Astrocyte (in vitro differentiated cells and primary cell): ENCODE data around the gene SERPINB1. TPM values are rescaled to one million over a fixed set of nuclear protein-coding genes. Genes with fewer than 3 reads are reported as not detected.
"Not testable (repeated sequence)": the region's sequence is repeated elsewhere in the genome, so short reads cannot be mapped to it uniquely, and the experiment has no call there.

Experiments used
- DNase-seq: peaks from one replicate; pipeline ENCODE4 v3.0.0-alpha.2; 2010; ENCODE audit warnings: low read depth
- FAIRE-seq: peaks from 2 replicates; lab custom pipeline; 2011; peaks lifted over from hg19 to GRCh38; lab: Jason Lieb, UNC
- H2AFZ ChIP-seq: 2 replicates; pipeline ENCODE4 v1.6.0; 2012; ENCODE audit warnings: low read depth, low read length, inconsistent platforms
- H3K27ac ChIP-seq: 2 replicates; pipeline ENCODE4 v1.5.1; 2011; ENCODE audit warnings: low read depth, low read length, inconsistent platforms
- H3K27me3 ChIP-seq: 2 replicates; pipeline ENCODE4 v1.6.0; 2011; ENCODE audit warnings: low read length, inconsistent platforms; ENCODE audit not compliant: insufficient read depth
- H3K36me3 ChIP-seq: 2 replicates; pipeline ENCODE4 v1.5.1; 2011; ENCODE audit warnings: low read length, inconsistent platforms; ENCODE audit not compliant: insufficient read depth
- H3K4me1 ChIP-seq: 2 replicates; pipeline ENCODE4 v1.5.1; 2011; ENCODE audit warnings: low read length, inconsistent platforms; ENCODE audit not compliant: insufficient read depth
- H3K4me2 ChIP-seq: 2 replicates; pipeline ENCODE4 v1.6.0; 2012; ENCODE audit warnings: low read length, inconsistent platforms
- H3K4me3 ChIP-seq: 2 replicates; pipeline ENCODE4 v1.5.1; 2011; ENCODE audit warnings: low read depth, mild to moderate bottlenecking, low read length, inconsistent platforms; ENCODE audit not compliant: insufficient read depth
- H3K79me2 ChIP-seq: 2 replicates; pipeline ENCODE4 v1.6.0; 2012; ENCODE audit warnings: mild to moderate bottlenecking, low read length, inconsistent platforms; ENCODE audit not compliant: insufficient read depth
- H3K9ac ChIP-seq: 2 replicates; pipeline ENCODE4 v1.6.0; 2012; ENCODE audit warnings: mild to moderate bottlenecking, low read length, inconsistent platforms
- H3K9me3 ChIP-seq: 2 replicates; pipeline ENCODE4 v1.5.1; 2012; ENCODE audit warnings: low read depth, mild to moderate bottlenecking, low read length, inconsistent platforms; ENCODE audit not compliant: insufficient read depth
- H4K20me1 ChIP-seq: 2 replicates; pipeline ENCODE4 v1.6.0; 2012; ENCODE audit warnings: low read length, inconsistent platforms; ENCODE audit not compliant: insufficient read depth
- H3K27ac Mint-ChIP-seq: one replicate; pipeline ENCODE4 v1.8.0; 2021; ENCODE audit warnings: mild to moderate bottlenecking, mixed read lengths; ENCODE audit not compliant: unreplicated experiment
- H3K27me3 Mint-ChIP-seq: one replicate; pipeline ENCODE4 v1.8.0; 2021; ENCODE audit warnings: low read depth, mixed read lengths; ENCODE audit not compliant: unreplicated experiment
- H3K36me3 Mint-ChIP-seq: one replicate; pipeline ENCODE4 v1.8.0; 2021; ENCODE audit warnings: low read depth, mixed read lengths; ENCODE audit not compliant: unreplicated experiment
- H3K4me1 Mint-ChIP-seq: one replicate; pipeline ENCODE4 v1.8.0; 2021; ENCODE audit warnings: low read depth, mixed read lengths; ENCODE audit not compliant: unreplicated experiment
- H3K4me3 Mint-ChIP-seq: one replicate; pipeline ENCODE4 v1.8.0; 2021; ENCODE audit warnings: mild to moderate bottlenecking, moderate library complexity, mixed read lengths; ENCODE audit not compliant: unreplicated experiment
- H3K9me3 Mint-ChIP-seq: one replicate; pipeline ENCODE4 v1.8.0; 2021; ENCODE audit warnings: mild to moderate bottlenecking, mixed read lengths; ENCODE audit not compliant: unreplicated experiment
- CTCF ChIP-seq: IDR thresholded peaks from 2 replicates; pipeline ENCODE4 v1.5.1; 2011; ENCODE audit warnings: low read depth, mild to moderate bottlenecking, inconsistent platforms, low read length, moderate library complexity; ENCODE audit not compliant: insufficient read depth
- EZH2 ChIP-seq: IDR thresholded peaks from 2 replicates; pipeline ENCODE4 v1.6.1; 2012; ENCODE audit warnings: mild to moderate bottlenecking, low read length, inconsistent platforms; ENCODE audit not compliant: insufficient read depth
- total RNA-seq: library from RNA; stranded (reverse); gene quantifications from 2 replicates; pipeline ENCODE4 v1.2.1, GENCODE V29; 2021

SERPINB1 gene
- total RNA-seq, 1 donor from 2014 or later: 1.5 TPM

DNA sequence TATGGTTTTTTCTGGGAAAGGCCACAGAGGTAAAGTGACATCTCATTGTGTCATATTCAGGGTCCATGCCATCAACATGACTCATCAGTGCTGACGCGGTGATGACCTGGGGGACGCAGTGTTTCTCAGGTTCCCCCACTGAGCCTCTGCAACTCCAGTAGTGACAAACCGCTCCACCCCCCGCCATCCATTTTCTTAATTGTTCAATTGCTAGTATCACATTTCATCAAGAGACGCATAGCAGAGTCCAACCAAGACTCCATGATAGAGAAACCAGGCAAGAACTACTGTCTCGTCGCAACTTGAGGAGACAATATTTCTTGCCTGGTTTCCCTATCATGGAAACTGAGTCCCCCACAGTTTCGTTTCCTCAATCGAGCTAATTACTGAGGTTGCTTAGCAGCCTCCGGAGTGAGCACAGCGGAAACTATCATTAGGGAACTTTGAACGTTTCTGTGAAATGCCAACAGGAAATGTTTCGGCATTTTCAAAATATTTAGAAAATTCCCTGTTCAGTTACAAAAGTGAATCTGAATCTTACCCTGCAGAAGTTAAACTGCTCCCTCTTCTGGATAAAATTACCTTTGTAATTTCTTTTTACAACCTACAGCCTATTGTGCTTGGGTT, 12.2 kb upstream of the SERPINB1 start:
- Mint-ChIP-seq H3K4me1 (peaks cover 20% of the 10 kb centered on the region), H3K4me3 (no peak overlapping the region), H3K27ac (peak overlapping the region; percentile 88), H3K9me3 (no peaks in the 10 kb centered on the region), H3K27me3 (no peaks in the 10 kb centered on the region), H3K36me3 (peaks cover 1% of the 10 kb centered on the region)
- Histone ChIP-seq H3K27me3 (no peaks in the 10 kb centered on the region), H3K4me1 (peaks cover 47% of the 10 kb centered on the region), H3K9ac (peak overlapping the region; percentile 80), H3K27ac (peak overlapping the region; percentile 92), H3K36me3 (no peaks in the 10 kb centered on the region), H4K20me1 (no peaks in the 10 kb centered on the region), H3K79me2 (no peaks in the 10 kb centered on the region), H3K4me3 (peak overlapping the region; percentile 50), H3K9me3 (no peaks in the 10 kb centered on the region), H3K4me2 (peak overlapping the region; percentile 83), H2AFZ (peak overlapping the region; percentile 51)
- TF ChIP-seq EZH2: no peak
- peak; percentile 39 for TF ChIP-seq CTCF
- DNase-seq: peak; percentile 70
- FAIRE-seq: no peak

- not testable (repeated sequence) for H4K20me1 ChIP-seq, H3K4me3 Mint-ChIP-seq, H3K27me3 ChIP-seq, FAIRE-seq, H3K36me3 Mint-ChIP-seq, H3K9me3 ChIP-seq, H3K79me2 ChIP-seq, H3K36me3 ChIP-seq, H3K9me3 Mint-ChIP-seq, H3K27me3 Mint-ChIP-seq, H3K4me3 ChIP-seq, DNase-seq
- Histone ChIP-seq H3K4me2 (peak overlapping the region; percentile 83), H3K27ac (peak overlapping the region; percentile 92), H3K9ac (peak overlapping the region; percentile 80), H3K4me1 (peaks cover 42% of the 10 kb centered on the region), H2AFZ (peak overlapping the region; percentile 25)
- Mint-ChIP-seq H3K4me1 (peaks cover 15% of the 10 kb centered on the region), H3K27ac (peak overlapping the region; percentile 88)
These were observed 11.7 kb upstream of the SERPINB1 start for GRCh38 chr6:2853378-2853768.

DNA sequence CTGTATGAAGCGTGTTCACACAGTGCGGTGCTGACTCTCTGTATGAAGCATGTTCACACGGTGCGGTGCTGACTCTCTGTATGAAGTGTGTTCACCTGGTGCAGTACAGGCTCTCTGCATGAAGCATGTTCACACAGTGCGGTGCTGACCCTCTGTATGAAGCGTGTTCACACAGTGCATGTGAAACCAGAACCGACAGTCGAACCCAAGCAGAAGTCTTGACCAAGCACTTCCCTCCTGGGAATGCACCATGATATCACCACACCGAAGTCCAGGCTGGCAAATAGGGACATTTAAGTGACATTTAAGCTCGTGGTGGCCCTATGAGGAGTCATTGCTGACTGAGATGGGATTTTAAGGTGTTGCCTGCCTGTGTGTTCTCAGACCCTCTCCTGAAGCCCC, 11.3 kb upstream of the SERPINB1 start:
- no peak overlapping the region for H3K4me2 ChIP-seq
- no peak overlapping the region for H2AFZ ChIP-seq
- peaks cover 37% of the 10 kb centered on the region for H3K4me1 ChIP-seq
- H3K27ac Mint-ChIP-seq: no peak overlapping the region
- no peaks in the 10 kb centered on the region for H4K20me1 ChIP-seq
- H3K4me3 Mint-ChIP-seq: no peak overlapping the region
- peak overlapping the region; percentile 92 for H3K27ac ChIP-seq
- no peaks in the 10 kb centered on the region for H3K79me2 ChIP-seq
- peaks cover 13% of the 10 kb centered on the region for H3K4me1 Mint-ChIP-seq
- TF ChIP-seq EZH2 (no peak), CTCF (no peak)
- H3K27me3 Mint-ChIP-seq: no peaks in the 10 kb centered on the region
- peaks cover 1% of the 10 kb centered on the region for H3K36me3 Mint-ChIP-seq
- no peaks in the 10 kb centered on the region for H3K27me3 ChIP-seq
- DNase-seq (no peak), FAIRE-seq (no peak)
- peak overlapping the region; percentile 80 for H3K9ac ChIP-seq
- H3K9me3 Mint-ChIP-seq: no peaks in the 10 kb centered on the region
- H3K4me3 ChIP-seq: no peak overlapping the region
- no peaks in the 10 kb centered on the region for H3K9me3 ChIP-seq
- H3K36me3 ChIP-seq: no peaks in the 10 kb centered on the region
